ENCODE measurements around the gene SYT17. TPM values are rescaled to one million over a fixed set of nuclear protein-coding genes. Genes with fewer than 3 reads are reported as not detected.

SYT17 gene
- total and polyA plus RNA-seq, 10 of the 15 experiments (the other 5 are each of a cell fraction or from before 2014, with no cell fraction given) = 3.7 to 12.3 (median 5.0) TPM

DNA sequence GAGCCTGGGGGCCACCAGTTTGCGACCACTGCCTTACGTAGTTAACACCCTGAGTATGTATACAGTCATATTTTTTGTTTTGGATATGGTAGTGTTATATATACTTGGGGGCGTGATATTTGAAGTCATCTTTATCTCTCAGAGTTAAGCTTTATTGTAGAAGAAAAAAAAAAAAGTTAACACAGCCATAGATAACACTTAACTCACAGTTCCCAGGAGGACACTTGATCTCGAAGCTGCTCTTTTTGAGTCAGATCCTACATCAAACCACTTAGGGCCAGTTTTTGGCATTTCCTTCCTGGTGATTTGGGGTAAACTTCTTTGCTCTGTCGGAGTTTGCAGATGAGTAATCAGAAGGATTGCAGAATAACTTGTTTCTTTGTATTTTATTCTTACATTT lies 48.5 kb upstream of the SYT17 start:
- intact Hi-C loops (cut with micrococcal nuclease; ENCODE audit: unreplicated experiment) (no loop called here), in situ Hi-C loops (cut with MboI) (no loop called here)
- FAIRE-seq (no peak), DNase-seq (ENCODE audit: low read depth, low spot score) (no peak), ATAC-seq (peak; percentile 39)
- H3K27ac ChIP-seq (ENCODE audit: control insufficient read depth, insufficient read depth) = peak overlapping the region; percentile 62
- RAD21 ChIA-PET (ENCODE audit: unreplicated experiment) = interaction anchor here (0.5 to 1.6 kb wide), 3 partner anchors 10 to 1439 kb away, joined by 3 to 11 read pairs (median 3); no protein-coding TSS in a partner anchor
- no peak overlapping the region; the same call in 1 of the 2 replicates for H2AFZ ChIP-seq (ENCODE audit: control insufficient read depth, low read depth, low read length)
- H3K4me3 ChIP-seq = peak overlapping the region; percentile 66
- peaks cover 2% of the 10 kb centered on the region; the same call in 1 of the 2 replicates for H3K79me2 ChIP-seq (ENCODE audit: control insufficient read depth, insufficient read depth, low read length)
- no peaks in the 10 kb centered on the region for H3K27me3 ChIP-seq (replicated peaks in 1 of 2; ENCODE audit: control insufficient read depth in 2 of 2, insufficient read depth in 2 of 2, low read length in 1 of 2)
- no TSS peak for BruUV-seq (replicated peaks)
- 10% methylated on average over 5 of the region's 5 CpGs for WGBS (ENCODE audit: insufficient coverage, insufficient replicate concordance, low lambda C conversion rate, missing lambda C conversion rate)
- no peaks in the 10 kb centered on the region; the same call in 2 of the 3 replicates for H3K9me3 ChIP-seq (replicated peaks; ENCODE audit: control insufficient read depth, insufficient read depth, low read length)
- H3K4me2 ChIP-seq (ENCODE audit: control insufficient read depth, insufficient read depth) = peak overlapping the region; percentile 56
- SMC1A ChIA-PET (ENCODE audit: uncharacterized antibody, unreplicated experiment) = interaction anchor here (0.6 to 4.8 kb wide), 9 partner anchors 10 to 399 kb away, joined by 3 to 60 read pairs (median 3); no protein-coding TSS in a partner anchor
- H3K4me1 ChIP-seq (ENCODE audit: control insufficient read depth, insufficient read depth, low read length) = peaks cover 26% of the 10 kb centered on the region
- no peaks in the 10 kb centered on the region; a peak in 1 of 4 replicates for H3K36me3 ChIP-seq (ENCODE audit: control insufficient read depth in 2 of 2, insufficient read depth in 2 of 2, low read length in 1 of 2)
- peak overlapping the region; percentile 60; the same call in 1 of the 2 replicates for H3K9ac ChIP-seq (ENCODE audit: control insufficient read depth, insufficient read depth, low read length)
- no peaks in the 10 kb centered on the region for H4K20me1 ChIP-seq (ENCODE audit: control insufficient read depth, insufficient read depth)
- TF ChIP-seq SRF (IDR thresholded peaks at IDR 0.05; ENCODE audit: low read depth in 2 of 2, low read length in 2 of 2) (peak in 1 of 2 experiments; percentile 42; a peak in 1 of 4 replicates), EED (IDR thresholded peaks at IDR 0.05; ENCODE audit: low read depth) (peak; percentile 33; the same call in 1 of the 2 replicates), FOXM1 (IDR thresholded peaks at IDR 0.05; ENCODE audit: low read depth, low read length) (0 out of 2 replicates have a peak, but pooled peaks have one; percentile 26), MEF2B (IDR thresholded peaks at IDR 0.05; ENCODE audit: partially characterized antibody, poor library complexity, severe bottlenecking) (peak; percentile 14), HDAC2 (IDR thresholded peaks at IDR 0.05) (no peak), CHD1 (IDR thresholded peaks at IDR 0.05; ENCODE audit: low read depth, low read length) (no peak), ZNF384 (IDR thresholded peaks at IDR 0.05; ENCODE audit: borderline replicate concordance, low read depth, low read length) (peak; percentile 5; the same call in 1 of the 2 replicates), BCL11A (IDR thresholded peaks at IDR 0.05; ENCODE audit: low read depth, low read length) (0 out of 2 replicates have a peak, but pooled peaks have one; percentile 34), JUNB (IDR thresholded peaks at IDR 0.05) (peak; percentile 71), RUNX3 (IDR thresholded peaks at IDR 0.05; ENCODE audit: low read length) (peak; percentile 51; the same call in 1 of the 2 replicates), EGR1 (IDR thresholded peaks at IDR 0.05; ENCODE audit: borderline replicate concordance in 1 of 2, low read depth in 2 of 2, low read length in 2 of 2) (peak in 1 of 2 experiments; percentile 36; a peak in 1 of 3 replicates), IRF4 (IDR thresholded peaks at IDR 0.05; ENCODE audit: low read depth, low read length) (0 out of 2 replicates have a peak, but pooled peaks have one; percentile 16), ETV6 (conservative IDR thresholded peaks at IDR 0.05 in 1 of 2, IDR thresholded peaks at IDR 0.05 in 1 of 2; ENCODE audit: borderline replicate concordance in 1 of 2, low read depth in 1 of 2) (peak in 1 of 2 experiments; percentile 88; a peak in 2 of 4 replicates)
- TF ChIP-seq, protein P1, sequence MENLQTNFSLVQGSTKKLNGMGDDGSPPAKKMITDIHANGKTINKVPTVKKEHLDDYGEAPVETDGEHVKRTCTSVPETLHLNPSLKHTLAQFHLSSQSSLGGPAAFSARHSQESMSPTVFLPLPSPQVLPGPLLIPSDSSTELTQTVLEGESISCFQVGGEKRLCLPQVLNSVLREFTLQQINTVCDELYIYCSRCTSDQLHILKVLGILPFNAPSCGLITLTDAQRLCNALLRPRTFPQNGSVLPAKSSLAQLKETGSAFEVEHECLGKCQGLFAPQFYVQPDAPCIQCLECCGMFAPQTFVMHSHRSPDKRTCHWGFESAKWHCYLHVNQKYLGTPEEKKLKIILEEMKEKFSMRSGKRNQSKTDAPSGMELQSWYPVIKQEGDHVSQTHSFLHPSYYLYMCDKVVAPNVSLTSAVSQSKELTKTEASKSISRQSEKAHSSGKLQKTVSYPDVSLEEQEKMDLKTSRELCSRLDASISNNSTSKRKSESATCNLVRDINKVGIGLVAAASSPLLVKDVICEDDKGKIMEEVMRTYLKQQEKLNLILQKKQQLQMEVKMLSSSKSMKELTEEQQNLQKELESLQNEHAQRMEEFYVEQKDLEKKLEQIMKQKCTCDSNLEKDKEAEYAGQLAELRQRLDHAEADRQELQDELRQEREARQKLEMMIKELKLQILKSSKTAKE (IDR thresholded peaks at IDR 0.05; ENCODE audit: low read depth, poor library complexity, severe bottlenecking) = no peak
- TF ChIP-seq, protein P2, sequence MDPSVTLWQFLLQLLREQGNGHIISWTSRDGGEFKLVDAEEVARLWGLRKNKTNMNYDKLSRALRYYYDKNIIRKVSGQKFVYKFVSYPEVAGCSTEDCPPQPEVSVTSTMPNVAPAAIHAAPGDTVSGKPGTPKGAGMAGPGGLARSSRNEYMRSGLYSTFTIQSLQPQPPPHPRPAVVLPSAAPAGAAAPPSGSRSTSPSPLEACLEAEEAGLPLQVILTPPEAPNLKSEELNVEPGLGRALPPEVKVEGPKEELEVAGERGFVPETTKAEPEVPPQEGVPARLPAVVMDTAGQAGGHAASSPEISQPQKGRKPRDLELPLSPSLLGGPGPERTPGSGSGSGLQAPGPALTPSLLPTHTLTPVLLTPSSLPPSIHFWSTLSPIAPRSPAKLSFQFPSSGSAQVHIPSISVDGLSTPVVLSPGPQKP (IDR thresholded peaks at IDR 0.05; ENCODE audit: low read depth, low read length) = no peak
- POLR2A ChIA-PET = interaction anchor here (0.6 to 4.2 kb wide), 4 partner anchors 8 to 52 kb away, joined by 3 to 26 read pairs (median 6); partner anchors contain the start of gene COQ7
- CTCF ChIA-PET = interaction anchor here (0.8 to 2.0 kb wide), 4 partner anchors 8 to 34 kb away, joined by 3 to 11 read pairs (median 4); no protein-coding TSS in a partner anchor

All from GM12878 (cell line).